PFSK-1 (cell line): ENCODE measurements around the gene CCNB2.

Source experiments
- FOXP2 ChIP-seq: optimal IDR thresholded peaks from 2 replicates; pipeline ENCODE3; 2011; ENCODE audit warnings: borderline replicate concordance, control low read depth, inconsistent platforms; ENCODE audit not compliant: insufficient read depth; ENCODE audit errors: extremely low read length, extremely low read depth
- POLR2AphosphoS5 ChIP-seq: IDR thresholded peaks from 2 replicates; pipeline ENCODE4 v1.6.1; 2012; ENCODE audit warnings: low read depth, mild to moderate bottlenecking, control low read depth, low read length, moderate library complexity
- SIN3A ChIP-seq: IDR thresholded peaks from 2 replicates; pipeline ENCODE4 v1.6.1; 2012; ENCODE audit warnings: mild to moderate bottlenecking, low read length, moderate library complexity, borderline replicate concordance; ENCODE audit not compliant: insufficient read depth
- TAF1 ChIP-seq: IDR thresholded peaks from 2 replicates; pipeline ENCODE4 v1.6.1; 2012; ENCODE audit warnings: low read length, control low read depth, borderline replicate concordance; ENCODE audit not compliant: insufficient read depth
- TF ChIP-seq, protein P1 (sequence below), 2 experiments: IDR thresholded peaks; 2 replicates each; pipeline versions ENCODE4 v1.6.1 to v1.8.0; 2011 to 2012; ENCODE audit warnings: low read depth in 2 of 2, low read length in 2 of 2, control low read depth in 1 of 2, inconsistent platforms in 1 of 2, mild to moderate bottlenecking in 1 of 2, moderate library complexity in 1 of 2; ENCODE audit not compliant: insufficient read depth in 1 of 2

The CCNB2 gene

DNA sequence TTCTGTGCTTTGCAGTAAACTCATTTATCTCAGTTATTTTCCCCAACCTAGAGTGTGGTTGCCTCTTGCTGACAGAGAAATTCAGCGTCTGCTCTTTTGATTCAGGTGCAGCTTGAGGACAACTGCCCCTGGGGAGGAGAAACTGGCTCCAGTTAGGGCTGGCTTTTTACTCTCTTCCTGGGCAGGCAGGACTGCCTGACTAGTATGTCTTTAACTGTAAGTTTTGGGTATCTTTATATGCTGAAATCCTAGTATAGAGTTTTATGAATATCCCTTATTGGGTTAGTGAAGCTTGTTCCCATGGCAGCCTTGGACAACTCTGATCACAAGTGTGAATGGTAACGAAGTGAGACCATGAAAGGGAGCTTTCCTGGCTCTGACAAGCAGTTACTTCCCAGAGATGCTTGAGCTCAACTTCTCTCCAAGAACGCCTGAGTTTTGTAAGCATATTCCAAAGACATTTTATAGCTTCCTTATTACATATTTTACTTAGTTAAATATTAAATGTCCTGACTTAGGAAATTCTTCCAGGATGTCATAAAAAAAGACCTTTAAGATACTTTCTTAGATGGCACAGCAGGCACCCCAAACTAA, 27.1 kb downstream of the CCNB2 start:
- TF ChIP-seq POLR2AphosphoS5, result no peak
- TF ChIP-seq, protein P1, sequence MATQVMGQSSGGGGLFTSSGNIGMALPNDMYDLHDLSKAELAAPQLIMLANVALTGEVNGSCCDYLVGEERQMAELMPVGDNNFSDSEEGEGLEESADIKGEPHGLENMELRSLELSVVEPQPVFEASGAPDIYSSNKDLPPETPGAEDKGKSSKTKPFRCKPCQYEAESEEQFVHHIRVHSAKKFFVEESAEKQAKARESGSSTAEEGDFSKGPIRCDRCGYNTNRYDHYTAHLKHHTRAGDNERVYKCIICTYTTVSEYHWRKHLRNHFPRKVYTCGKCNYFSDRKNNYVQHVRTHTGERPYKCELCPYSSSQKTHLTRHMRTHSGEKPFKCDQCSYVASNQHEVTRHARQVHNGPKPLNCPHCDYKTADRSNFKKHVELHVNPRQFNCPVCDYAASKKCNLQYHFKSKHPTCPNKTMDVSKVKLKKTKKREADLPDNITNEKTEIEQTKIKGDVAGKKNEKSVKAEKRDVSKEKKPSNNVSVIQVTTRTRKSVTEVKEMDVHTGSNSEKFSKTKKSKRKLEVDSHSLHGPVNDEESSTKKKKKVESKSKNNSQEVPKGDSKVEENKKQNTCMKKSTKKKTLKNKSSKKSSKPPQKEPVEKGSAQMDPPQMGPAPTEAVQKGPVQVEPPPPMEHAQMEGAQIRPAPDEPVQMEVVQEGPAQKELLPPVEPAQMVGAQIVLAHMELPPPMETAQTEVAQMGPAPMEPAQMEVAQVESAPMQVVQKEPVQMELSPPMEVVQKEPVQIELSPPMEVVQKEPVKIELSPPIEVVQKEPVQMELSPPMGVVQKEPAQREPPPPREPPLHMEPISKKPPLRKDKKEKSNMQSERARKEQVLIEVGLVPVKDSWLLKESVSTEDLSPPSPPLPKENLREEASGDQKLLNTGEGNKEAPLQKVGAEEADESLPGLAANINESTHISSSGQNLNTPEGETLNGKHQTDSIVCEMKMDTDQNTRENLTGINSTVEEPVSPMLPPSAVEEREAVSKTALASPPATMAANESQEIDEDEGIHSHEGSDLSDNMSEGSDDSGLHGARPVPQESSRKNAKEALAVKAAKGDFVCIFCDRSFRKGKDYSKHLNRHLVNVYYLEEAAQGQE (IDR thresholded peaks at IDR 0.05; ENCODE audit: insufficient read depth in 1 of 2, low read depth in 2 of 2, low read length in 2 of 2), result no peak
- no peak for TF ChIP-seq TAF1
- TF ChIP-seq FOXP2, result no peak
- TF ChIP-seq SIN3A, result no peak

DNA sequence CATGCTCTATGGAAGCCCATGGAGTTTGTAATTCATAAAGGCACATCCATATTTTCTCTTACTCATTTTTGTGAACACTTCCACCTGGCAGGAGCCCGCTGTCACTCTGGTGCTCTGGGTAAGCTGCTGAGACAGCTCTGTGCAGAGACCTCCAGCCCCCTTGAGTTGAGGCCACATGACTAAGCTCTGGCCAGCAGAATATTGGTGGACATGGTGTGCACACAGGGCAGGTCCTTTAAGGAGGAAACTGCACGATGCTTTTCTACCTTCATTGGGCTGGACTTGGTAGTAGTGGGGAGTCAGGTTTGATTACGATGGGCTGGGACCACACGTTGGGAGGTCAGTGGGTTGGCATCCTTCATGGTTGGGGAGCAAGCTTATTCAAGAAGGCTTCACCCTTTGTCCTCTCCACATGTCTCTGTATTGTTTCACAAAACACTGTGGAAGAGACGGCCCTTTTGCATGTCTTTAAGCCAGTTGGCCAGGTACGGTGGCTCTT, 29.0 kb downstream of the CCNB2 start:
- no peak for TF ChIP-seq POLR2AphosphoS5
- no peak for TF ChIP-seq TAF1
- TF ChIP-seq, protein P1 (IDR thresholded peaks at IDR 0.05; ENCODE audit: insufficient read depth in 1 of 2, low read depth in 2 of 2, low read length in 2 of 2), result no peak
- TF ChIP-seq FOXP2, result no peak
- TF ChIP-seq SIN3A, result no peak

DNA sequence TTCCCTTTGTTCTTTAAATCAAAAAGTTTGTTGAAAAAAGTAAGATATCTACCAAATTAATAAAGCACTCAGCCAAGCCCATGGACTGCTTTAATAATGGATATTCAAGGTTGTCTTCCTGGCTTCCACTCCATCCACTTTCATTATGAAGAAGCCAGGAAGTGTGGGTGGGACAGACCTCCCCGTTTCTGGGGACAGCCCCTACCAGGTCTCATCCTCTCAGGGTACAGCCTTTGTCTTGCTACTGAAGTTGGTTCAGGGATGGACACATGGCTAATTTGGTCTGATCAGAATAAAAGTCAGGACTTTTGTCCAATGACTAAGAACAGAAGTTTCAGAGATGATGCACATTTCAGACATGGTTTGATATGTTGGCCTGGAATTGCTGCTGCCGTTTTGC, 32.6 kb downstream of the CCNB2 start:
- TF ChIP-seq, protein P1 (IDR thresholded peaks at IDR 0.05; ENCODE audit: insufficient read depth in 1 of 2, low read depth in 2 of 2, low read length in 2 of 2), result no peak
- TF ChIP-seq POLR2AphosphoS5 (no peak), TAF1 (no peak), FOXP2 (no peak), SIN3A (no peak)

DNA sequence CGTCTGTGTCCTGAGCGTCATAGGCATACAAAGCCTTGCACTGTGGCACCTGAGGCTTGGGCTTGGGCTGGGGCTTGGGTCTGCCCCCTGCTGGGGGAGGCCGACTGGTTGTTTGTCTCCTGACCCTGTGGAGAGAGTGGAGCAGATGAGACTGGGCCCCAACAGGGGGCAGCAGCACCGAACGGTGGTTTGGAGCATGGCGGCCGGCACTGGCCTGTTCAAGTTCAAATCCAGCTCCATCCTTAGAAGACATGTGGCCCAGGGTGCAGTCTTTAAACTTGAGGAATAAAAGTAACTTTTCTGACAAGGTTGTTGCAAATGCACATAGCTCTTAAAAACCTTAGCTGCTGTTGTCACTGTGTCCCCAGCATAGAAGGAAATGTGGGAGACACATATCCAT, 33.3 kb downstream of the CCNB2 start:
- TF ChIP-seq POLR2AphosphoS5, result no peak
- TF ChIP-seq, protein P1 (IDR thresholded peaks at IDR 0.05; ENCODE audit: insufficient read depth in 1 of 2, low read depth in 2 of 2, low read length in 2 of 2), result no peak
- no peak for TF ChIP-seq SIN3A
- no peak for TF ChIP-seq TAF1
- TF ChIP-seq FOXP2, result no peak
